HEK293 (cell line): ENCODE measurements around the gene GGA3.
A peak's percentile ranks its signal among the peaks of the same experiment; 100 is the strongest.

Experiments used
- BCL11B ChIP-seq: fragments of 450-650 bp; formaldehyde crosslinking; IDR thresholded peaks from 2 replicates; pipeline ENCODE4 v1.5.1; 2016; ENCODE audit warnings: low read depth, missing biosample characterization, missing genetic modification characterization
- GLIS1 ChIP-seq: fragments of 450-650 bp; formaldehyde crosslinking; IDR thresholded peaks from 2 replicates; pipeline ENCODE4 v1.5.1; 2016; ENCODE audit warnings: missing biosample characterization, missing genetic modification characterization
- HOXC10 ChIP-seq: sonication (generic); formaldehyde crosslinking; IDR thresholded peaks from 2 replicates; pipeline ENCODE4 v1.8.1; 2023; ENCODE audit warnings: mild to moderate bottlenecking, missing genetic modification reagents
- KLF8 ChIP-seq: fragments of 450-650 bp; formaldehyde crosslinking; IDR thresholded peaks from 2 replicates; pipeline ENCODE4 v1.5.1; 2016; ENCODE audit warnings: missing biosample characterization, missing genetic modification characterization
- MEIS1 ChIP-seq: sonication (generic); formaldehyde crosslinking; IDR thresholded peaks from 2 replicates; pipeline ENCODE4 v1.8.1; 2022; ENCODE audit warnings: missing genetic modification reagents, mild to moderate bottlenecking, borderline replicate concordance
- SALL2 ChIP-seq: fragments of 450-650 bp; formaldehyde crosslinking; IDR thresholded peaks from 2 replicates; pipeline ENCODE4 v1.5.0; 2017; ENCODE audit warnings: missing biosample characterization, mild to moderate bottlenecking, missing genetic modification characterization, borderline replicate concordance
- WT1 ChIP-seq: fragments of 450-650 bp; formaldehyde crosslinking; IDR thresholded peaks from 2 replicates; pipeline ENCODE4 v1.5.1; 2016; ENCODE audit warnings: missing biosample characterization, missing genetic modification characterization
- ZBTB17 ChIP-seq: fragments of 450-650 bp; formaldehyde crosslinking; IDR thresholded peaks from 2 replicates; pipeline ENCODE4 v1.5.1; 2016; ENCODE audit warnings: missing biosample characterization, missing genetic modification characterization
- ZBTB21 ChIP-seq: fragments of 450-650 bp; formaldehyde crosslinking; IDR thresholded peaks from 2 replicates; pipeline ENCODE4 v1.5.1; 2017; ENCODE audit warnings: missing biosample characterization, missing genetic modification characterization
- ZBTB7A ChIP-seq: fragments of 450-650 bp; formaldehyde crosslinking; IDR thresholded peaks from 2 replicates; pipeline ENCODE4 v1.5.1; 2016; ENCODE audit warnings: low read depth, missing biosample characterization, missing genetic modification characterization
- ZNF202 ChIP-seq: fragments of 450-650 bp; formaldehyde crosslinking; IDR thresholded peaks from 2 replicates; pipeline ENCODE4 v1.5.1; 2016; ENCODE audit warnings: missing biosample characterization, missing genetic modification characterization, borderline replicate concordance
- ZNF24 ChIP-seq: fragments of 450-650 bp; formaldehyde crosslinking; IDR thresholded peaks from 2 replicates; pipeline ENCODE4 v1.5.1; 2016; ENCODE audit warnings: missing biosample characterization, missing genetic modification characterization
- ZNF37A ChIP-seq: fragments of 450-650 bp; IDR thresholded peaks from 2 replicates; pipeline ENCODE4 v1.5.1; 2018; ENCODE audit warnings: missing biosample characterization, missing genetic modification characterization
- ZNF394 ChIP-seq: fragments of 450-650 bp; formaldehyde crosslinking; IDR thresholded peaks from 2 replicates; pipeline ENCODE4 v1.5.1; 2016; ENCODE audit warnings: missing biosample characterization, missing genetic modification characterization, mild to moderate bottlenecking, moderate library complexity, borderline replicate concordance
- ZNF600 ChIP-seq: fragments of 450-650 bp; formaldehyde crosslinking; IDR thresholded peaks from 2 replicates; pipeline ENCODE4 v1.5.1; 2016; ENCODE audit warnings: missing biosample characterization, missing genetic modification characterization
- ZNF629 ChIP-seq: fragments of 450-650 bp; formaldehyde crosslinking; IDR thresholded peaks from 2 replicates; pipeline ENCODE4 v1.5.1; 2017; ENCODE audit warnings: missing biosample characterization, missing genetic modification characterization
- ZXDB ChIP-seq: fragments of 450-650 bp; formaldehyde crosslinking; IDR thresholded peaks from 2 replicates; pipeline ENCODE4 v1.5.1; 2016; ENCODE audit warnings: missing biosample characterization, missing genetic modification characterization
- TF ChIP-seq, protein P1 (sequence below): fragments of 450-650 bp; formaldehyde crosslinking; IDR thresholded peaks from 2 replicates; pipeline ENCODE4 v1.5.1; 2016; ENCODE audit warnings: missing biosample characterization, missing genetic modification characterization, borderline replicate concordance
- TF ChIP-seq, protein P2 (sequence below): fragments of 450-650 bp; formaldehyde crosslinking; IDR thresholded peaks from 2 replicates; pipeline ENCODE4 v1.5.1; 2016; ENCODE audit warnings: missing biosample characterization, missing genetic modification characterization
- TF ChIP-seq, protein P3 (sequence below): fragments of 450-650 bp; formaldehyde crosslinking; IDR thresholded peaks from 2 replicates; pipeline ENCODE4 v1.5.1; 2016; ENCODE audit warnings: missing biosample characterization, missing genetic modification characterization
- TF ChIP-seq, protein P4 (sequence below): fragments of 450-650 bp; formaldehyde crosslinking; IDR thresholded peaks from 2 replicates; pipeline ENCODE4 v1.5.1; 2016; ENCODE audit warnings: missing biosample characterization, missing genetic modification characterization
- TF ChIP-seq, protein P5 (sequence below): fragments of 450-650 bp; formaldehyde crosslinking; IDR thresholded peaks from 2 replicates; pipeline ENCODE4 v1.5.1; 2016; ENCODE audit warnings: missing biosample characterization, missing genetic modification characterization

GGA3 gene

DNA sequence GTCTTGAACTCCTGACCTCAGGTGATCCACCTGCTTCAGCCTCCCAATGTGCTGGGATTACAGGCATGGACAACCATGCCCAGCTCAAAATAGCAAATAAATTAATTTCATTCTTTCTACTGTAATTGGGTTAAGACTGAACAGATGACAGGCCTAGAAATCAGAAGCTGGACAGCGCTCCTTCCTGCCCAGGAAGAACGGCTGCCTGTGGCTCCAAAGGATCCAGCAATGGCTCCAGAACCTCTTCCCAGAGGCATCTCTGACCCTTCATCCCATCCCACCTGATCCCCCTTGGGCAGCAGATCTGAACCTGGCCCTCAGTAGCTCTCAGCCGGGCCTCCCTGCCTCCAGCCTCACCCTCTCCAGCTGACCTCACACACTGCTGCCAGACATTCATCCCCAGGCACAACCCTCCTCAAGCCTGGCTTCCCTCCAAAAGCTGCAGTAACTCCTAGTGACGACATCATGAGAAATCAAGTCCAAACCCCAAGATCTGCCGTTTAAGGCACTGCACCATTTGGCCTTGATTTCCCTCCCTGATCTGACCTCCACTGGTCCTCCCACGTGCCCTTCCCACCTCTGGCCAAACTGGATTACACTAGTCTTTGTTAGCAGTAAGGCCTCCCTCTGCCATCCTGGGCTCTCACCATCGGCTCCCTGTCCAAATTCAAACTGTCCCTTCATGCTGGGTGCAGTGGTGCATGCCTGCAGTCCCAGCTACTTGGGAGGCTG is 12.7 kb upstream of the GGA3 start (continued):
- TF ChIP-seq, protein P1, sequence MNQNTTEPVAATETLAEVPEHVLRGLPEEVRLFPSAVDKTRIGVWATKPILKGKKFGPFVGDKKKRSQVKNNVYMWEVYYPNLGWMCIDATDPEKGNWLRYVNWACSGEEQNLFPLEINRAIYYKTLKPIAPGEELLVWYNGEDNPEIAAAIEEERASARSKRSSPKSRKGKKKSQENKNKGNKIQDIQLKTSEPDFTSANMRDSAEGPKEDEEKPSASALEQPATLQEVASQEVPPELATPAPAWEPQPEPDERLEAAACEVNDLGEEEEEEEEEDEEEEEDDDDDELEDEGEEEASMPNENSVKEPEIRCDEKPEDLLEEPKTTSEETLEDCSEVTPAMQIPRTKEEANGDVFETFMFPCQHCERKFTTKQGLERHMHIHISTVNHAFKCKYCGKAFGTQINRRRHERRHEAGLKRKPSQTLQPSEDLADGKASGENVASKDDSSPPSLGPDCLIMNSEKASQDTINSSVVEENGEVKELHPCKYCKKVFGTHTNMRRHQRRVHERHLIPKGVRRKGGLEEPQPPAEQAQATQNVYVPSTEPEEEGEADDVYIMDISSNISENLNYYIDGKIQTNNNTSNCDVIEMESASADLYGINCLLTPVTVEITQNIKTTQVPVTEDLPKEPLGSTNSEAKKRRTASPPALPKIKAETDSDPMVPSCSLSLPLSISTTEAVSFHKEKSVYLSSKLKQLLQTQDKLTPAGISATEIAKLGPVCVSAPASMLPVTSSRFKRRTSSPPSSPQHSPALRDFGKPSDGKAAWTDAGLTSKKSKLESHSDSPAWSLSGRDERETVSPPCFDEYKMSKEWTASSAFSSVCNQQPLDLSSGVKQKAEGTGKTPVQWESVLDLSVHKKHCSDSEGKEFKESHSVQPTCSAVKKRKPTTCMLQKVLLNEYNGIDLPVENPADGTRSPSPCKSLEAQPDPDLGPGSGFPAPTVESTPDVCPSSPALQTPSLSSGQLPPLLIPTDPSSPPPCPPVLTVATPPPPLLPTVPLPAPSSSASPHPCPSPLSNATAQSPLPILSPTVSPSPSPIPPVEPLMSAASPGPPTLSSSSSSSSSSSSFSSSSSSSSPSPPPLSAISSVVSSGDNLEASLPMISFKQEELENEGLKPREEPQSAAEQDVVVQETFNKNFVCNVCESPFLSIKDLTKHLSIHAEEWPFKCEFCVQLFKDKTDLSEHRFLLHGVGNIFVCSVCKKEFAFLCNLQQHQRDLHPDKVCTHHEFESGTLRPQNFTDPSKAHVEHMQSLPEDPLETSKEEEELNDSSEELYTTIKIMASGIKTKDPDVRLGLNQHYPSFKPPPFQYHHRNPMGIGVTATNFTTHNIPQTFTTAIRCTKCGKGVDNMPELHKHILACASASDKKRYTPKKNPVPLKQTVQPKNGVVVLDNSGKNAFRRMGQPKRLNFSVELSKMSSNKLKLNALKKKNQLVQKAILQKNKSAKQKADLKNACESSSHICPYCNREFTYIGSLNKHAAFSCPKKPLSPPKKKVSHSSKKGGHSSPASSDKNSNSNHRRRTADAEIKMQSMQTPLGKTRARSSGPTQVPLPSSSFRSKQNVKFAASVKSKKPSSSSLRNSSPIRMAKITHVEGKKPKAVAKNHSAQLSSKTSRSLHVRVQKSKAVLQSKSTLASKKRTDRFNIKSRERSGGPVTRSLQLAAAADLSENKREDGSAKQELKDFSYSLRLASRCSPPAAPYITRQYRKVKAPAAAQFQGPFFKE (tag by site-specific recombination) = no peak
- TF ChIP-seq ZNF202 (tag by site-specific recombination) (no peak), ZNF37A (tag by site-specific recombination) (no peak), MEIS1 (no peak), SALL2 (tag by site-specific recombination) (no peak), ZNF600 (peak; percentile 79), ZNF24 (peak; percentile 50; the same call in 1 of the 2 replicates), HOXC10 (CRISPR knock-in tag) (no peak), ZNF394 (tag by site-specific recombination) (0 out of 2 replicates have a peak, but pooled peaks have one; percentile 32), ZBTB21 (peak; percentile 83), ZNF629 (tag by site-specific recombination) (peak; percentile 90), GLIS1 (tag by site-specific recombination) (peak; percentile 72), ZBTB17 (tag by site-specific recombination) (peak; percentile 85), KLF8 (tag by site-specific recombination) (peak; percentile 58; the same call in 1 of the 2 replicates), BCL11B (tag by site-specific recombination) (no peak), ZXDB (tag by site-specific recombination) (no peak), WT1 (tag by site-specific recombination) (peak; percentile 43; the same call in 1 of the 2 replicates), ZBTB7A (0 out of 2 replicates have a peak, but pooled peaks have one; percentile 54)
- TF ChIP-seq, protein P2, sequence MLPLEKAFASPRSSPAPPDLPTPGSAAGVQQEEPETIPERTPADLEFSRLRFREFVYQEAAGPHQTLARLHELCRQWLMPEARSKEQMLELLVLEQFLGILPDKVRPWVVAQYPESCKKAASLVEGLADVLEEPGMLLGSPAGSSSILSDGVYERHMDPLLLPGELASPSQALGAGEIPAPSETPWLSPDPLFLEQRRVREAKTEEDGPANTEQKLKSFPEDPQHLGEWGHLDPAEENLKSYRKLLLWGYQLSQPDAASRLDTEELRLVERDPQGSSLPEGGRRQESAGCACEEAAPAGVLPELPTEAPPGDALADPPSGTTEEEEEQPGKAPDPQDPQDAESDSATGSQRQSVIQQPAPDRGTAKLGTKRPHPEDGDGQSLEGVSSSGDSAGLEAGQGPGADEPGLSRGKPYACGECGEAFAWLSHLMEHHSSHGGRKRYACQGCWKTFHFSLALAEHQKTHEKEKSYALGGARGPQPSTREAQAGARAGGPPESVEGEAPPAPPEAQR (tag by site-specific recombination) = no peak
- TF ChIP-seq, protein P3, sequence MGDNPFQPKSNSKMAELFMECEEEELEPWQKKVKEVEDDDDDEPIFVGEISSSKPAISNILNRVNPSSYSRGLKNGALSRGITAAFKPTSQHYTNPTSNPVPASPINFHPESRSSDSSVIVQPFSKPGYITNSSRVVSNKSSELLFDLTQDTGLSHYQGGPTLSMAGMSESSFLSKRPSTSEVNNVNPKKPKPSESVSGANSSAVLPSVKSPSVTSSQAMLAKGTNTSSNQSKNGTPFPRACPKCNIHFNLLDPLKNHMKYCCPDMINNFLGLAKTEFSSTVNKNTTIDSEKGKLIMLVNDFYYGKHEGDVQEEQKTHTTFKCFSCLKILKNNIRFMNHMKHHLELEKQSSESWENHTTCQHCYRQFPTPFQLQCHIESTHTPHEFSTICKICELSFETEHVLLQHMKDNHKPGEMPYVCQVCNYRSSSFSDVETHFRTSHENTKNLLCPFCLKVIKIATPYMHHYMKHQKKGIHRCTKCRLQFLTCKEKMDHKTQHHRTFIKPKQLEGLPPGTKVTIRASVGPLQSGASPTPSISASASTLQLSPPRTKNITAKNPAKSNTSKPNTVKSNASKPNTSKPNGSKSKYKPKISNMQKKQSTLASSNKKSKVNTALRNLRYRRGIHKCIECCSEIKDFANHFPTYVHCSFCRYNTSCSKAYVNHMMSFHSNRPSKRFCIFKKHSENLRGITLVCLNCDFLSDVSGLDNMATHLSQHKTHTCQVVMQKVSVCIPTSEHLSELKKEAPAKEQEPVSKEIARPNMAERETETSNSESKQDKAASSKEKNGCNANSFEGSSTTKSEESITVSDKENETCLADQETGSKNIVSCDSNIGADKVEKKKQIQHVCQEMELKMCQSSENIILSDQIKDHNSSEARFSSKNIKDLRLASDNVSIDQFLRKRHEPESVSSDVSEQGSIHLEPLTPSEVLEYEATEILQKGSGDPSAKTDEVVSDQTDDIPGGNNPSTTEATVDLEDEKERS (tag by site-specific recombination) = 0 out of 2 replicates have a peak, but pooled peaks have one; percentile 63
- TF ChIP-seq, protein P4, sequence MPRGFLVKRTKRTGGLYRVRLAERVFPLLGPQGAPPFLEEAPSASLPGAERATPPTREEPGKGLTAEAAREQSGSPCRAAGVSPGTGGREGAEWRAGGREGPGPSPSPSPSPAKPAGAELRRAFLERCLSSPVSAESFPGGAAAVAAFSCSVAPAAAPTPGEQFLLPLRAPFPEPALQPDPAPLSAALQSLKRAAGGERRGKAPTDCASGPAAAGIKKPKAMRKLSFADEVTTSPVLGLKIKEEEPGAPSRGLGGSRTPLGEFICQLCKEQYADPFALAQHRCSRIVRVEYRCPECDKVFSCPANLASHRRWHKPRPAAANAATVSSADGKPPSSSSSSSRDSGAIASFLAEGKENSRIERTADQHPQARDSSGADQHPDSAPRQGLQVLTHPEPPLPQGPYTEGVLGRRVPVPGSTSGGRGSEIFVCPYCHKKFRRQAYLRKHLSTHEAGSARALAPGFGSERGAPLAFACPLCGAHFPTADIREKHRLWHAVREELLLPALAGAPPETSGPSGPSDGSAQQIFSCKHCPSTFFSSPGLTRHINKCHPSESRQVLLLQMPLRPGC (tag by site-specific recombination) = 0 out of 2 replicates have a peak, but pooled peaks have one; percentile 21
- TF ChIP-seq, protein P5, sequence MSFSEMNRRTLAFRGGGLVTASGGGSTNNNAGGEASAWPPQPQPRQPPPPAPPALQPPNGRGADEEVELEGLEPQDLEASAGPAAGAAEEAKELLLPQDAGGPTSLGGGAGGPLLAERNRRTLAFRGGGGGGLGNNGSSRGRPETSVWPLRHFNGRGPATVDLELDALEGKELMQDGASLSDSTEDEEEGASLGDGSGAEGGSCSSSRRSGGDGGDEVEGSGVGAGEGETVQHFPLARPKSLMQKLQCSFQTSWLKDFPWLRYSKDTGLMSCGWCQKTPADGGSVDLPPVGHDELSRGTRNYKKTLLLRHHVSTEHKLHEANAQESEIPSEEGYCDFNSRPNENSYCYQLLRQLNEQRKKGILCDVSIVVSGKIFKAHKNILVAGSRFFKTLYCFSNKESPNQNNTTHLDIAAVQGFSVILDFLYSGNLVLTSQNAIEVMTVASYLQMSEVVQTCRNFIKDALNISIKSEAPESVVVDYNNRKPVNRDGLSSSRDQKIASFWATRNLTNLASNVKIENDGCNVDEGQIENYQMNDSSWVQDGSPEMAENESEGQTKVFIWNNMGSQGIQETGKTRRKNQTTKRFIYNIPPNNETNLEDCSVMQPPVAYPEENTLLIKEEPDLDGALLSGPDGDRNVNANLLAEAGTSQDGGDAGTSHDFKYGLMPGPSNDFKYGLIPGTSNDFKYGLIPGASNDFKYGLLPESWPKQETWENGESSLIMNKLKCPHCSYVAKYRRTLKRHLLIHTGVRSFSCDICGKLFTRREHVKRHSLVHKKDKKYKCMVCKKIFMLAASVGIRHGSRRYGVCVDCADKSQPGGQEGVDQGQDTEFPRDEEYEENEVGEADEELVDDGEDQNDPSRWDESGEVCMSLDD (tag by site-specific recombination) = peak; percentile 55; the same call in 1 of the 2 replicates
